IMR-90 (cell line): ENCODE measurements around the gene OST4. TPM values are rescaled to one million over a fixed set of nuclear protein-coding genes. Genes with fewer than 3 reads are reported as not detected.

Experiments used
- ATAC-seq: fragments of 200-7000 bp; cut with Tn5 transposase; 2 replicates; pipeline ENCODE4 v1.9.1; 2020; ENCODE audit warnings: low read depth, mild to moderate bottlenecking, moderate library complexity
- BruUV-seq: library from RNA; stranded (reverse); fragments of 400-500 nt; replicated peaks from 2 replicates; lab custom pipeline; 2021; lab: Mats Ljungman, UMichigan
- CTCF ChIA-PET: fragments of 300-600 bp; formaldehyde crosslinking; extraction: SDS; loops from one replicate; lab custom pipeline; 2021; ENCODE audit warnings: antibody characterized with exemption; lab: Yijun Ruan, JAX
- POLR2A ChIA-PET: fragments of 300-600 bp; sonication (Branson Sonifier 250); formaldehyde crosslinking; loops from one replicate; lab custom pipeline; 2022; ENCODE audit warnings: antibody characterized with exemption; ENCODE audit not compliant: unreplicated experiment; lab: Charles Lee
- DNase-seq: peaks from one replicate; pipeline ENCODE4 v3.0.0; 2013
- H2AFZ ChIP-seq: replicated peaks from 2 replicates; pipeline ENCODE3; 2013; ENCODE audit warnings: low read length, mild to moderate bottlenecking; ENCODE audit not compliant: poor library complexity
- H2AK5ac ChIP-seq: 2 replicates; pipeline ENCODE4 v1.6.1; 2013; ENCODE audit warnings: low read depth, low read length, inconsistent platforms
- H2AK9ac ChIP-seq: replicated peaks from 2 replicates; pipeline ENCODE3; 2013; ENCODE audit warnings: mild to moderate bottlenecking, low read depth, low read length, moderate library complexity; ENCODE audit not compliant: poor library complexity
- H2BK120ac ChIP-seq: 2 replicates; pipeline ENCODE4 v1.6.1; 2013; ENCODE audit warnings: low read depth, low read length, inconsistent platforms
- H2BK15ac ChIP-seq: 3 replicates; pipeline ENCODE4 v1.6.1; 2013; ENCODE audit warnings: low read depth, low read length, inconsistent platforms
- H2BK20ac ChIP-seq: 2 replicates; pipeline ENCODE4 v1.6.1; 2013; ENCODE audit warnings: low read depth, mild to moderate bottlenecking, inconsistent platforms, low read length, moderate library complexity
- H2BK5ac ChIP-seq: 2 replicates; pipeline ENCODE4 v1.6.1; 2013; ENCODE audit warnings: mild to moderate bottlenecking, low read depth, low read length, inconsistent platforms; ENCODE audit not compliant: poor library complexity, severe bottlenecking
- H3K14ac ChIP-seq: replicated peaks from 2 replicates; pipeline ENCODE4 v1.6.1; 2013; ENCODE audit warnings: low read depth, low read length, inconsistent platforms
- H3K18ac ChIP-seq: 2 replicates; pipeline ENCODE4 v1.6.1; 2013; ENCODE audit warnings: low read depth, low read length, control low read depth
- H3K23ac ChIP-seq: 2 replicates; pipeline ENCODE4 v1.6.1; 2013; ENCODE audit warnings: low read depth, low read length, inconsistent platforms
- H3K27ac ChIP-seq: 2 replicates; pipeline ENCODE4 v1.5.1; 2013; ENCODE audit warnings: mild to moderate bottlenecking, control low read depth, low read length; ENCODE audit not compliant: insufficient read depth
- H3K27me3 ChIP-seq: 2 replicates; pipeline ENCODE4 v1.6.1; 2013; ENCODE audit warnings: low read length; ENCODE audit not compliant: control insufficient read depth, insufficient read depth
- H3K36me3 ChIP-seq: 2 replicates; pipeline ENCODE4 v1.6.1; 2013; ENCODE audit warnings: low read length, mixed read lengths; ENCODE audit not compliant: control insufficient read depth, insufficient read depth
- H3K4ac ChIP-seq: 2 replicates; pipeline ENCODE4 v1.6.1; 2013; ENCODE audit warnings: low read depth, low read length, inconsistent platforms
- H3K4me1 ChIP-seq: 2 replicates; pipeline ENCODE4 v1.6.1; 2013; ENCODE audit warnings: low read length, mixed read lengths; ENCODE audit not compliant: control insufficient read depth, insufficient read depth
- H3K4me2 ChIP-seq: 2 replicates; pipeline ENCODE4 v1.6.1; 2013; ENCODE audit warnings: low read depth, mild to moderate bottlenecking, control low read depth, low read length, moderate library complexity
- H3K4me3 ChIP-seq: 2 replicates; pipeline ENCODE4 v1.5.1; 2013; ENCODE audit warnings: low read depth, mild to moderate bottlenecking, control low read depth, low read length, moderate library complexity; ENCODE audit not compliant: insufficient read depth
- H3K56ac ChIP-seq: 2 replicates; pipeline ENCODE4 v1.6.1; 2013; ENCODE audit warnings: low read length, inconsistent platforms; ENCODE audit not compliant: insufficient read depth; ENCODE audit errors: extremely low read depth
- H3K79me1 ChIP-seq, 2 experiments: 2 replicates each; pipeline ENCODE4 v1.6.1; 2013; ENCODE audit warnings: low read length in 2 of 2, inconsistent platforms in 1 of 2, low read depth in 1 of 2
- H3K9ac ChIP-seq: 2 replicates; pipeline ENCODE4 v1.6.1; 2013; ENCODE audit warnings: low read depth, low read length, control low read depth
- H3K9me1 ChIP-seq: 2 replicates; pipeline ENCODE4 v1.6.1; 2013; ENCODE audit warnings: low read length, inconsistent platforms; ENCODE audit not compliant: insufficient read depth
- H3K9me3 ChIP-seq: 2 replicates; pipeline ENCODE4 v1.6.1; 2013; ENCODE audit warnings: low read length; ENCODE audit not compliant: control insufficient read depth, insufficient read depth
- H4K20me1 ChIP-seq: 2 replicates; pipeline ENCODE4 v1.6.1; 2013; ENCODE audit warnings: low read length, inconsistent platforms; ENCODE audit not compliant: insufficient read depth
- H4K5ac ChIP-seq: 2 replicates; pipeline ENCODE4 v1.6.1; 2013; ENCODE audit warnings: mild to moderate bottlenecking, low read depth, low read length, control low read depth
- H4K8ac ChIP-seq, 2 experiments: 2 replicates each; pipeline ENCODE4 v1.6.1; 2013; ENCODE audit warnings: low read depth in 2 of 2, low read length in 2 of 2, control low read depth in 1 of 2, inconsistent platforms in 1 of 2
- H4K91ac ChIP-seq: 2 replicates; pipeline ENCODE4 v1.6.1; 2013; ENCODE audit warnings: low read depth, low read length, inconsistent platforms; ENCODE audit not compliant: insufficient read depth
- BHLHE40 ChIP-seq: fragments of 150-350 bp; IDR thresholded peaks from 2 replicates; pipeline ENCODE4 v1.6.1; 2016; ENCODE audit warnings: mild to moderate bottlenecking, low read depth, low read length
- CEBPB ChIP-seq: IDR thresholded peaks from 2 replicates; pipeline ENCODE4 v1.6.1; 2012; ENCODE audit warnings: low read depth, low read length, improper control_type of control experiment
- ELK1 ChIP-seq: fragments of 150-350 bp; IDR thresholded peaks from 2 replicates; pipeline ENCODE4 v1.6.1; 2016; ENCODE audit warnings: low read depth, mild to moderate bottlenecking, low read length, moderate library complexity, borderline replicate concordance
- FOS ChIP-seq: fragments of 150-350 bp; IDR thresholded peaks from 2 replicates; pipeline ENCODE4 v1.6.1; 2016; ENCODE audit warnings: low read depth, low read length
- MAZ ChIP-seq: IDR thresholded peaks from 2 replicates; pipeline ENCODE4 v1.6.1; 2012; ENCODE audit warnings: low read depth, mild to moderate bottlenecking, low read length, improper control_type of control experiment, moderate library complexity, borderline replicate concordance
- MXI1 ChIP-seq: IDR thresholded peaks from 2 replicates; pipeline ENCODE4 v1.6.1; 2012; ENCODE audit warnings: low read depth, mild to moderate bottlenecking, low read length, moderate library complexity, borderline replicate concordance
- NFE2L2 ChIP-seq: fragments of 150-350 bp; IDR thresholded peaks from 2 replicates; pipeline ENCODE4 v1.6.1; 2016; ENCODE audit warnings: low read depth, mild to moderate bottlenecking, low read length
- RAD21 ChIP-seq: IDR thresholded peaks from 2 replicates; pipeline ENCODE4 v1.6.1; 2012; ENCODE audit warnings: low read length, improper control_type of control experiment
- RFX5 ChIP-seq: IDR thresholded peaks from 2 replicates; pipeline ENCODE4 v1.8.0; 2012; ENCODE audit warnings: low read depth, mild to moderate bottlenecking, low read length, moderate library complexity
- SMC3 ChIP-seq: fragments of 150-350 bp; IDR thresholded peaks from 2 replicates; pipeline ENCODE4 v1.6.1; 2016; ENCODE audit warnings: low read depth, mild to moderate bottlenecking, antibody characterized with exemption, low read length, moderate library complexity
- USF2 ChIP-seq: fragments of 150-350 bp; IDR thresholded peaks from 2 replicates; pipeline ENCODE4 v1.6.1; 2017; ENCODE audit warnings: mild to moderate bottlenecking, antibody characterized with exemption, low read length, low read depth
- WGBS, 2 experiments: methylation state at CpG; one replicate each; pipeline versions ENCODE4 v1.1.5 to v1.1.7; 2013; ENCODE audit warnings: missing lambda C conversion rate in 2 of 2; ENCODE audit not compliant: insufficient read length in 1 of 2; ENCODE audit errors: extremely low coverage in 2 of 2; 5-methylcytosine and 5-hydroxymethylcytosine counted together
- dilution Hi-C: fragments of 300-500 bp; cut with HindIII; formaldehyde crosslinking; loops from one replicate; pipeline ENCODE4 v1.14.3; 2018; ENCODE audit warnings: low sequenced_read_pairs; ENCODE audit not compliant: unreplicated experiment
- in situ Hi-C: fragments of 300-500 bp; cut with MboI; formaldehyde crosslinking; loops from 3 replicates; pipeline ENCODE4 v1.14.3; 2019; ENCODE audit warnings: low sequenced_read_pairs, inconsistent platforms, mixed read lengths
- intact Hi-C: fragments of 100-400 bp; cut with micrococcal nuclease; formaldehyde crosslinking; loops from 2 replicates; pipeline ENCODE4 v1.10.0; 2022
- polyA plus RNA-seq, 3 experiments: library from polyadenylated mRNA; depleted of rRNA; stranded (reverse); fragments of >200 nt; gene quantifications; 2 replicates each; pipeline ENCODE4 v1.2.3, GENCODE V29; 2012; ENCODE audit warnings: low replicate concordance in 1 of 3
- total RNA-seq: library from RNA; depleted of rRNA; stranded (reverse); fragments of >200 nt; gene quantifications from 2 replicates; pipeline ENCODE4 v1.2.3, GENCODE V29; 2012
- TF ChIP-seq, protein P1 (sequence below): conservative IDR thresholded peaks from 2 replicates; pipeline ENCODE4 v1.5.1; 2012; ENCODE audit warnings: mild to moderate bottlenecking, low read depth, low read length, improper control_type of control experiment

OST4 gene
- total and polyA plus RNA-seq, 2 of the 4 experiments (the other 2 are of a cell fraction) = 386 to 806 TPM

DNA sequence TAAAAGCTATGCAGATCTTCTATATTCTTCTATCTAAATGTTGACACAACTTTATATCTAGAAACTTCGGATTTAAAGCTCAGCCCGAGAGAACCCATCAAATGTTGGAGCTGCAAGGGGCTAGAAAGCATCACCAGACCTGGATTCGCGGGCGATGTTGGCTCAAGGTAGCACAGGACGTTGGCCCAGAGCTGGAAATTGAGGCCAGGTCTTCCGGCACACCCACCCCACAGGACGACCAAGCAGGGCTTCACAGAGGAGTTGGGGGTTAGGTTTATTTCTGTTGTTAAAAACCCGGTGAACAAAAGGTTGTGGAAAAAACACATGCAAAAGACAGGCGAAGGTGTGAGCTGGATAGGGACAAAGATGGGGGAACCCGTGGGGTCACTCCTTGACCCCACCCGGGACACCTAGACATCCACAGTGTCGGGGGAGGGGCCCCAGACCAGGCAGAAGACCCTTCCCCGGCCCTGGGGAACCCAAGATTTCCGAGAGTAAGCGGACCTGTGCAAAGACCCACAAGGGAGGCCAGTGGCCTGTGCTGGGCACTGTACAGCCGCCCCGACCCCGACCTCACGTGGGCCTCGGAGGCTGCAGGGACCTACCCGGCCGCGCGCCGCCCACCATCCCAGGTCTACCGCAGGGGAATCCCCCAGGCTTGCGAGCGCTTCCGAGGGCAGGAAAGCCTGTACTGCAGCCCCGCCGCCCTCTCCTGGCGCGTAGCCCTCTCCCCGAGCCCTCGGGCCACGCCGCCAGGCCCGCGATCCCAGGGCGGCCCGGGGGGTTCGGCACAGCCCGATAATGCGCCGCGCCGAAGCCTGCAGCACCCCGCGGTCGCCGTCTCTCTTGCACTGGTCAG is 21.8 kb downstream of the OST4 start:
- POLR2A ChIA-PET = interaction anchor here (0.6 to 1.2 kb wide), 3 partner anchors 16 to 1635 kb away, joined by 3 to 10 read pairs (median 10); partner anchors contain the start of gene TMEM214
- TF ChIP-seq USF2 (no peak), RAD21 (no peak), SMC3 (no peak), MXI1 (no peak), CEBPB (no peak), NFE2L2 (no peak), FOS (no peak), ELK1 (no peak), BHLHE40 (no peak), RFX5 (no peak), MAZ (no peak)
- TF ChIP-seq, protein P1, sequence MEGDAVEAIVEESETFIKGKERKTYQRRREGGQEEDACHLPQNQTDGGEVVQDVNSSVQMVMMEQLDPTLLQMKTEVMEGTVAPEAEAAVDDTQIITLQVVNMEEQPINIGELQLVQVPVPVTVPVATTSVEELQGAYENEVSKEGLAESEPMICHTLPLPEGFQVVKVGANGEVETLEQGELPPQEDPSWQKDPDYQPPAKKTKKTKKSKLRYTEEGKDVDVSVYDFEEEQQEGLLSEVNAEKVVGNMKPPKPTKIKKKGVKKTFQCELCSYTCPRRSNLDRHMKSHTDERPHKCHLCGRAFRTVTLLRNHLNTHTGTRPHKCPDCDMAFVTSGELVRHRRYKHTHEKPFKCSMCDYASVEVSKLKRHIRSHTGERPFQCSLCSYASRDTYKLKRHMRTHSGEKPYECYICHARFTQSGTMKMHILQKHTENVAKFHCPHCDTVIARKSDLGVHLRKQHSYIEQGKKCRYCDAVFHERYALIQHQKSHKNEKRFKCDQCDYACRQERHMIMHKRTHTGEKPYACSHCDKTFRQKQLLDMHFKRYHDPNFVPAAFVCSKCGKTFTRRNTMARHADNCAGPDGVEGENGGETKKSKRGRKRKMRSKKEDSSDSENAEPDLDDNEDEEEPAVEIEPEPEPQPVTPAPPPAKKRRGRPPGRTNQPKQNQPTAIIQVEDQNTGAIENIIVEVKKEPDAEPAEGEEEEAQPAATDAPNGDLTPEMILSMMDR = no peak

More for the DNA sequence above, 21.8 kb downstream of the OST4 start:
- Histone ChIP-seq H3K4me2 (peak overlapping the region; percentile 82), H3K23ac (peak overlapping the region; percentile 63), H2AFZ (peak overlapping the region; percentile 93), H3K79me1 (peaks cover 0 to 18% of the 10 kb centered on the region in 2 experiments; a peak in 2 of 4 replicates), H3K9me3 (no peaks in the 10 kb centered on the region), H3K56ac (0 out of 2 replicates have a peak overlapping the region, but pooled peaks have one; percentile 6), H3K4me1 (peaks cover 5% of the 10 kb centered on the region), H3K9me1 (peaks cover 9% of the 10 kb centered on the region), H2AK9ac (peak overlapping the region; percentile 81), H4K20me1 (peaks cover 13% of the 10 kb centered on the region), H3K36me3 (peaks cover 6% of the 10 kb centered on the region; the same call in 1 of the 2 replicates), H2BK20ac (no peak overlapping the region), H2BK15ac (no peak overlapping the region), H2BK120ac (no peak overlapping the region), H3K27me3 (no peaks in the 10 kb centered on the region), H2AK5ac (peak overlapping the region; percentile 36; the same call in 1 of the 2 replicates), H4K5ac (0 out of 2 replicates have a peak overlapping the region, but pooled peaks have one; percentile 14), H4K8ac (peak overlapping the region in 1 of 2 experiments; percentile 39; a peak in 1 of 4 replicates), H3K4ac (peak overlapping the region; percentile 43; the same call in 1 of the 2 replicates), H3K9ac (peak overlapping the region; percentile 57), H2BK5ac (peak overlapping the region; percentile 64), H3K4me3 (peak overlapping the region; percentile 78), H3K14ac (peak overlapping the region; percentile 60; the same call in 1 of the 2 replicates), H4K91ac (peak overlapping the region; percentile 31; the same call in 1 of the 2 replicates), H3K18ac (no peak overlapping the region), H3K27ac (peak overlapping the region; percentile 27)
- DNase-seq (no peak), ATAC-seq (peak; percentile 7)
- no TSS peak for BruUV-seq
- 8% methylated on average over 22 of the region's 52 CpGs; no CpG with 5 or more reads in 1 of the 2 experiments for WGBS, 2 experiments
- intact Hi-C loops = loop anchor here (1.0 to 2.0 kb wide), 5 partner anchors 17 to 88 kb away; partner anchors contain the start of genes KHK, OST4 and TMEM214
- in situ Hi-C loops = no loop called here
- dilution Hi-C loops = no loop called here
- CTCF ChIA-PET = interaction anchor here (0.9 kb wide), 1 partner anchor 32 kb away, joined by 3 read pairs; no protein-coding TSS in a partner anchor
